Fibroblast of lung (primary cell): ENCODE results near the gene GSTK1.

Experiments used
- EZH2 ChIP-seq: IDR thresholded peaks from 2 replicates; pipeline ENCODE4 v1.5.1; 2012; ENCODE audit warnings: low read length, control low read depth, mild to moderate bottlenecking; ENCODE audit errors: missing control alignments
- TF ChIP-seq, protein P1 (sequence below), 2 donors: IDR thresholded peaks in 1 of 2; conservative IDR thresholded peaks in 1 of 2; 1 replicate in 1 of 2; 2 replicates in 1 of 2; pipeline ENCODE4 v1.5.1; 2011 to 2012; ENCODE audit warnings: low read length in 2 of 2, control low read depth in 1 of 2, inconsistent platforms in 1 of 2, low read depth in 1 of 2, mild to moderate bottlenecking in 1 of 2

GRCh38 chr7:143216686-143217085 is 46.6 kb upstream of the GSTK1 start:
- TF ChIP-seq, protein P1, sequence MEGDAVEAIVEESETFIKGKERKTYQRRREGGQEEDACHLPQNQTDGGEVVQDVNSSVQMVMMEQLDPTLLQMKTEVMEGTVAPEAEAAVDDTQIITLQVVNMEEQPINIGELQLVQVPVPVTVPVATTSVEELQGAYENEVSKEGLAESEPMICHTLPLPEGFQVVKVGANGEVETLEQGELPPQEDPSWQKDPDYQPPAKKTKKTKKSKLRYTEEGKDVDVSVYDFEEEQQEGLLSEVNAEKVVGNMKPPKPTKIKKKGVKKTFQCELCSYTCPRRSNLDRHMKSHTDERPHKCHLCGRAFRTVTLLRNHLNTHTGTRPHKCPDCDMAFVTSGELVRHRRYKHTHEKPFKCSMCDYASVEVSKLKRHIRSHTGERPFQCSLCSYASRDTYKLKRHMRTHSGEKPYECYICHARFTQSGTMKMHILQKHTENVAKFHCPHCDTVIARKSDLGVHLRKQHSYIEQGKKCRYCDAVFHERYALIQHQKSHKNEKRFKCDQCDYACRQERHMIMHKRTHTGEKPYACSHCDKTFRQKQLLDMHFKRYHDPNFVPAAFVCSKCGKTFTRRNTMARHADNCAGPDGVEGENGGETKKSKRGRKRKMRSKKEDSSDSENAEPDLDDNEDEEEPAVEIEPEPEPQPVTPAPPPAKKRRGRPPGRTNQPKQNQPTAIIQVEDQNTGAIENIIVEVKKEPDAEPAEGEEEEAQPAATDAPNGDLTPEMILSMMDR (conservative IDR thresholded peaks at IDR 0.05 in 1 of 2, IDR thresholded peaks at IDR 0.05 in 1 of 2; ENCODE audit: low read depth in 1 of 2, low read length in 2 of 2), result no peak
- no peak for TF ChIP-seq EZH2
